GM11168 (cell line): ENCODE results near the gene TGFB2.

Experiments
- in situ Hi-C: fragments of 300-500 bp; cut with MboI; formaldehyde crosslinking; loops from one replicate; pipeline ENCODE4 v1.12.0; 2022; ENCODE audit warnings: low sequenced_read_pairs; ENCODE audit not compliant: unreplicated experiment

TGFB2 gene

DNA sequence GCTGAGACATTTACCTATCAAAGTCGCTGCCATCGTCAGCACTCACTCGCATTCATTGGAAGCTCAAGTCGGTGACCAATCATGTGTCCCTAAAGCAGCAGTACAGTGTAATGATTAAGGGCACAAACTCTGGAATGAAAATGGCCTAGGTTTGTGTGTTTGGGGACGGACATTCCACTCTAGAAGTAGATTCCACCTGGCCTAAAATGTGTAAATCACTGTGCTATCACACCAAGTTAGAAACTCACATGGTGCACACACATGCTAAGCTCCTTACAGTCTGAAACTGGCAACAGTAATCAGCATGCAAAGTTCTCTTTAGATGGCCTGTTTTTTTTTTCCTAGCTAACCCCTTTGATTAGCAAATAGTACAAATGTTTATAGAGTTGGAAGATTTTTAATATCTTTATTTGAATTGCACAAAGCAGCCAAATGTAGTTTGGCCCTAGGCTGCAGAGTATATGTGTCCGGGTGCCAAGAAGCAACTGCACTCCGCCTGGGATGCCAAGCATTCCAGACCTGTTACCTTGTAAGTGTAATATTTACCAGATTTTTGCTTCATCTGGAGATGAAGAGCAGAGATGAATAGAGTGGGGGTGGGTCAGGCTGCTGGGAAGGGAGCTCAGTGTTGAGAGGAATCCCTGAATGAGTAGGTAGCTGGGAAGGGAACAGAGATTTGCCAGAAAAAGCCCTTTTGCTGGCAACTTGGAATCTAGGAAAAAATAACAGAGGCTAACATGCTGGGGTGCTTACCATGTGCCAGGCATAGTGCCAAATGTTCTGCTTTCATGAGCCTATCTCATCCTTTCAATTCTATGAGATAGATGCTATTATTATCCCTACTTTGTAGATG is 35.2 kb downstream of the TGFB2 start:
- in situ Hi-C loops, result no loop called here

DNA sequence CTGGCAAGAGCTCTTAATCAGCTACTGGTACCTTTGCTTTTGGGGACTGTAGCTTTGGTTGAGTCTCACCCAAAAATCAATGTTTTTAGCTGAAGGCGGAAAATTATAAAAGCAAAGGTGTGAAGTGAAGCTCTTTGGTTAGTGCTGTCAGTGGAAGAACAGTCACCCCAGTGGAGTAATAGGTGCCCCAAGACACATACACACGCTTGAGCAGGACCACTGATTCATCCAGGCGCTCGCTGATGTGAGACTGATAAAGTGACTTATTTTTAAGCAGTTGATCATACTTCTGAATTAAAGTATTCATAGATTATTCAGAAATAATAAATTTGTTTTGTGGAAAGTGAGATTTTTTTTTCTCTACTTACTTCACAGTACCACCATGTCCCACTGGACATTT is 37.1 kb downstream of the TGFB2 start:
- in situ Hi-C loops, result no loop called here

DNA sequence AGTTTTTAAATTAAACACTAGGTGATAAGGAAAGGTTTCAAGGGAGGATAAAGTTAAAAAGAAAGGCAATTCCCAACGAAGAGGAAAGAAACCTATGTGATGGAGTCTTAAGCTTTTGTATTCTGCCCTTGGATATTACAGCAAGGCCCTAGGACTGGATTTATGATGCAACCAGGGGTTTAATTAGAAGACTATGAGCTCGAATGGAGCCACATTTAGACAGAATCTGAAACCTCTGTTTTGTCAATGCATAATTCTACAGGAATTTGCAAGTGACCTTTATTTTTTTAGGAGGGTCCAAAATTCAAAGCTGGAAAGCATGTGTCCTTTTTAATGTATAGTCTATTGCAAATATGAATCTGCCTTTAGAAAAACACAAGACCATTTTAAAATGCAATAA is 37.9 kb downstream of the TGFB2 start:
- in situ Hi-C loops, result no loop called here

DNA sequence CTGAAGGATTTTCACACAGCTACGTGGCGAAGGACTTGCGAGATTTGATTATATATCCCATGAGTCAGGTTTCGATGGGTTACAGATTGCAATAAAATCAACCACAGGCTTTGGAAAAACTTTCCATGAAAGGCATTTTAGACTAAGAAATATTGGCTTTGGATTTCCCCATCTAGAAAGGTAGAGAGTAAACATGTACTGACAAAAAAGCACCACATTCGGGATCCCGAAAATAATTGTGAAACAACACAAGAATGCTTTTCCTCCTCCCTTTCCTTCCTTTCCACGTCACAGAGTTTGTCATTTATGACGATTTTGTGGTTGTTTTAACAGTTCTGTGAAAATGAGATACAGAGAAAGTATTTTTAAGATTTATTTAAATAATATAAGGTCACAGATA is 38.5 kb downstream of the TGFB2 start:
- in situ Hi-C loops, result no loop called here

DNA sequence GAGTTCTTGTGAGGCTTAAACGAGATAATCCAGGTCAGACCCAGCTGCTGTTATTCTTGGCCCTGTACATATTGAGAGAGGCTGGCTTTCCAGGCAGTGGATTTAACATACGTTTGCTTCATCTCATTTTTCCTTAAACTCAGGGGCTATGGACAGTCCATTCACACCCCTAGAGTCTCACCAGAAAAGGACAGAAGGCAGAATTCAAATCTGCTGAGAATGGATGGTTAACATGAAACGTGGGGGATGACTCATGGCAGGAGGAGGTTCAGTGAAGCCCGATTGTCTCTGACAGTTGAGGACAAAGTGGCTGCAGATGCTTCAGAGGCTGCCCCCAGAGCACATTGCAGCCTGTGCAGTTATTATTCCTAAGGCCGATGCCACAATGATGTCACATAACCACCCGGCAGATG is 39.5 kb downstream of the TGFB2 start:
- in situ Hi-C loops, result no loop called here

DNA sequence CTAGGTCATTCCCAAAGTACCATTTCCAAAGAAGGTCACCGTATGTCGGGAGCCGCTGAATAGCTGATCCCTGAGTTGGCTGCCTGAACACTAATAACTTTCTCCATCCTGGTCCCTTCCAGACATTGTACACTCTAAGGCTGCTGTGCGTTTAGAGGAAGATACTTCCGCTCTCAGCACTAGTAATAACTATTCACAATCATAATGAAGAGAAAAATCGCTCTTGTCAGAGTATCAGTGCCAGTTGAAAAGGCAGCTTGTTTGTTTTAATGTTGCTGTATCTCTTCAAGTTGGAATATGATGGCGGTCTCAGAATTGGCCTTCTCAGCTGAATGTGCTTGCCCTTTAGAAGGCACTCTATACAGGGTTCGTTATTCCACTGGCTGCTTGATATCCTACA is 43.5 kb downstream of the TGFB2 start:
- in situ Hi-C loops, result no loop called here

DNA sequence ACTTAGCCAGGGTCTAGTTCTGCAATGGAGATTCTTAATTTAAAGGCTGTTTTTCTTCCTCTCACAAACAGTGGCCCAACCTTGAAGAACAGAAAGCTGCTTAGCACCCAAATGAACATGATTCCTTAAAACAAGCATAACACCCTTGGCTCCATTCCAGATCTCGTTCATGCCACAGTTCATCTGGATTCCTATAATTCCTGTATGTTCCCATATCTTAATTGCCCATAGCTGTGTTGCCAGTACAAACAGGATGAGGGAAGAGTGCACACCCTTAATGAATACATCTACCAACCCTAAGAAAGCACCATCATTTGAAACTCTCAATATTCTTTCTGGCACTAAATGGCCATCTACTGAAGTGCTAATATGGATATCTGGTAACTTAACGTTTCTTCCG is 45.5 kb downstream of the TGFB2 start:
- in situ Hi-C loops, result no loop called here

DNA sequence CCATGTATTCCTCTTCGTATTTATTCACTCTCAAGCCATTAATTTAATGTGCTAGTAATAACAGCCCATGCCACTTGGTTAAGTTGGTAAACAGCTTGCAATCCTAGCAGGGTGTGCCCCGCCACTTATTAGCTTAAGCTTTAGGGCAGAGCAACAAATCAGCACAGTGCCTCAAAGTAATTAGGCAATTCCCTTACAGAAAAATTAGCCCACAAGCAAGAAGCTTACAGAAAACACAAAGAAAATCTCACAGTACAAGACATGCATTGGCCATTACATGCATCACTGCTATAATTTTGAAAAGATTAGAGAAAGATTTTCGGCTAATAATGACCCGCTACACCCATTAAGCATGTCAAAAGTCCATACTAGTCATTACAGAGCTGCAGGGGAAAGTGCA is 47.6 kb downstream of the TGFB2 start:
- in situ Hi-C loops, result no loop called here

DNA sequence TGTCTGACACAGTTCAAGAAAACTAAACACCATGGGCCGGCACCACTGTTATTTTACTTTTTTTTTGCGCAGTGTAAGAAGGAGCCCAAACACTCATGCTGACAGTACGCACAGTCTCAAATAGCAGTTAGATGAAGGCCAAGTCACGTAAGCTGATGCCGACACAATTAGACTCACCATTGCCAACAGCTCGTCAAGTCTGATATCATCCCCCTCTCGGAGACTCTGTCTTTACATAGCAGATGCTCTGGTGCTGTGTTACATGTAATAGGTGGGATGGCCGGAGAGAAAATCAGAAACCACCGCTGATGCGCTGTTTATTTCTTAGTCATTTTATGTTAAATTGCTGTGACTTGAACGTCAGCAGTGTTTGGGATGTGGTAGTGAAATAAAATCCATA is 49.3 kb downstream of the TGFB2 start:
- in situ Hi-C loops, result no loop called here

DNA sequence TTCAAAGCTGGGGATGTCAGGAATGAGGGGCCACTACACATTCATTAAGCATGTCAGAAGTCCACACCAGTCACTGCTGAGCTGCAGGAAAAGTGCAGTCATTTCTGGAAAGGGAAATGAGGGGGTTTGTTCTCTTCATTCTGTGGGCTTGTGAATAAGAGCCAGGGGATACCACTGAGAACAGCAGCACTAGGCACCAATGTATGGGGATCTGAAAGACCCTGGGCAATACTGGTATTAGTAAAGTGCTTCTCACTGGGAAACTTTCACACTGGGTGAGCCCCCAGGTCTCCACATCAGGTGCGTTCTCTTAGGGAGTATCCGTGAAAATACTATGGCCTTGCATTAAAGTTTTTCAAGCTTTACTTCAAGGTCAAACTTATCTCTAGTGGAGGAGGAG is 49.9 kb downstream of the TGFB2 start:
- in situ Hi-C loops, result no loop called here

DNA sequence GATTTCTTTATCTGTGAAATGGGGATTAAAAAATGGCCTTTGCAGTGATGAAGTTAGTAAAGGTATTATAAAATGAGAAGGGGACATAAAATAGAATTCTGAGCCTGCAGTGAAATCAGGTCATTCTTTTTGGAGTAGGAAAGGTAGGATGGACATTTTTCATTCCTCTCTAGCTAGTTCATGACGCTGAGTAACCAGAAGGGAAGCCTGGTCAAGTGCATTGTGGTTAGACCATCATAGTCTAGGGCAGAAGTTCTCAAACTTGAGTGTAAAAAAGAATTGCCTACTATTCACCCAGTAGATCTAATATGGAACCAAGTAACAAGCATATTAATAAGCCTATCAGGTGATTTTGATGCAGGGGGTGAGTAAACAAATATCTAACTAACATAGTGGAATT is 50.8 kb downstream of the TGFB2 start:
- in situ Hi-C loops, result no loop called here

DNA sequence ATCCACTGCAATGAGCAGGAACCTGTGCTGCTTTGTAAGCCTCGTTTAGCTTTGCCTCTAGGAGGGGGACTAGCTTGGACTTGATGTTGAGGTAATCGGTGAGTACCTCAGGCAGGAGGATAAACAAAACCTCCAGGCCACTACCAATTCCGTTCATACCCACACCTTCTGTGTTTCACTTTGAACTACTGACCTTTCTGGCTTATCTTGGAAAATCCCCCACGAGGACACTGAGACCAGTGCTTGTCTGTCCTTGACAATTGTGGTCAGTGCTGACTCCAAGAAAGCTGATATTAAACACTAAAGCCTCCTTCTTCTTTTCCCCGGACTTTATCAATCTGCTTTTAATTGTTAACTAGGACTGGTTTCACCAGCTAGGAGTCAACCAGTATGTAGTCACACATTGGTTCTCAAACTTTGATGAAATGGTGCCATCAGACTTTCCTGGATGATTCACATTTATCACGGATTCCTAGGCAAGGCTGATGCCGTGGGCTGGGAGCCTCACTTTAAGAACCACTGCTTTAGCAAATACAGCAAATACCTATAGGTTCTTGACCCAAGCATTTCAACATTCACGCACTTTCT is 52.7 kb downstream of the TGFB2 start:
- in situ Hi-C loops, result no loop called here

DNA sequence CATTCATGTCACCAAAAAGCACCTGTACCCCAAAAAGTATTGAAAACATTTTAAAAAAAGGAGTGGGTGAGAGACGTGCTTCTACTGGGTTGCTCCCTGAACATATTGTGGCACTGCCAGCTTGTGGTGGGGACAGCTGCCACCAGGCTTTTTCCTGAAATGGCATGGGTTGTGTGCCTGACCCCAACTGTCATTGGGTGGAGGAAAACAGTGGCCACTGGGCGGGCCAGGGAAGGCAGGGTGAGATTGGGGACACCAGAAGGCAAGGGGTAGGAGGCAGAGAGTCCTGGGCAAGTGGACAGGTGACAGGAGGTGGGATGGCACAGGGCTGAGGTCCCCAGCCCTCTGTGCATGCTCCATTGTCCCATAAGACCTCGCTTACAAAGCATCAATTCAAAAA is 55.5 kb downstream of the TGFB2 start:
- in situ Hi-C loops, result no loop called here

DNA sequence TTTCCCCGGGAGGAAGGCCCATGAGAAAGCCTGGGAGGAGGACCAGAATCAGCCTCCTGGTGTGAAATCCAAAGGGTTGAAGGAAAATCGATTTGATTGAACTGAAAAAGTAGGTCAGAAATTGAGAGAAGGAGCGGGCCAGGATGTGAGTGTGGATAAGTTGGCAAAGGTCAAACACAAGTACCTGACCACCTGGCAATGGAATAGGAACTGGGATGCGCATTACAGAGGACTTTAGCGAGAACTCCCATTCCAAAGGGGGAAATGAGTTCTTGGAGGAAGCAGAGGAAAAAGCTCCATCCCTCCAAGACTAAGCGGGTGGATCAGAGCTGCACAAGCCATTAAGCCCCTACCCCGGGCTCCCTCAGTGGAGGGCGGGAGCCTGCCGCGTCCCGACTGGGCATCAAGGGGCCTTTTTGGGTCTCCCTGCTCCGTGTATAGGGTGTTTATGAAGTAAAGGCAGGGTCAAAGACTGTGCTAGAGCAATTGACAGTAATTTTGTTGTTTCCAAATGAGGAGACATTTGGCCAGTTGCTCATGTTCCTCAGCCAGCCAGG is 56.4 kb downstream of the TGFB2 start:
- in situ Hi-C loops, result no loop called here

DNA sequence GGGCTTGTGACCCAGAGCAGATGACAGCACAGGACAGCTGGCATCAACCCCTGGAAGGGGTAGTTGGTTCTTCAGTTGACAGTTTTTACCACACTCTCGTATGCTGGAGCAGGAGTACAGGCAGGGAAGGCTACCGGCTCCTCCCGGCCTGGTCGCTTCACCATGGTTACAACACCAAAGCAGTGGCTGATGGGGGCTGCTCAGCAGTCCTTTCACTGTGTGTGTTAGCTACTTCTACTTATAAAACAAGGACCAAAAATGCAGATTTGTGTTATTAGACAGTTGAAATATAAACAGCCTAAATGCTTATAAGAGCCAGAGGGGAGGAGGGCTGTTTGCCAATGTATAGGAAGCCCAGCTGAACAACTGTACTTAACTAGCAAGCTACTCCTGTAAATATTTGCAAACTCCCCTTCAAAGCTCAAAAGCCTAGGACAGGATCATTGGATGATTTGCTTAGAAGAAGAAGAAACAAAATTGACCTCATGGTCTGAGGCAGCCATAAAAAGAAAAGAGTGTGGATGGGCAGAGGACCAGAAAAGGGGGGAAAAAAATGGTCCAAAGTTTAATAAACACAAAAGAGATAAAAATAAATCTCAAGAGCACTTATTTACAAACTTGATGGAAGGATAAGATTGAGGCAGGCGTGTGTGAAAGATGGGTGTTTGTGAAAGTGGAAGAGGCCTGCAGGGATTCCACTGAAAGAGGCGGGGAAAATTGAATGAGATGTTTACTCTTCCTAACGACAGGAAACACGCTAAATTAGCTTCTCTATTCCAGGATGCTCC is 57.1 kb downstream of the TGFB2 start:
- in situ Hi-C loops, result no loop called here

DNA sequence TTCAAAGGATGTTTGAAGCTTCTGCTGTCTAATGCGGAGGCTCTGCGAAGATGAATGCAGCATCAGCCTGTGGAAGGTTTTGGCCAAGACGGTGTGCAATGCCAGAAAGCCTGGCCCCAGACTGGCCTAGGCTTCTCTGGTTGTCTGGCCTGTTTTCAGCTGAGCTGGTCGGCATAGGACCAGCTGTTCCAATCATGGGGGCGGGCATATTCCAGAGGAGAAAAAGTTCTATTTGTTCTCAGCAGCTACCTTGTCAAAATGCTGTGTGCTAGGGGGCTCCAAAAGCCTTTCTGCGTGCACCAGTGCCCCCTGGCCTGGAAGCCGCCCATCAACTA is 57.6 kb downstream of the TGFB2 start:
- in situ Hi-C loops, result no loop called here

DNA sequence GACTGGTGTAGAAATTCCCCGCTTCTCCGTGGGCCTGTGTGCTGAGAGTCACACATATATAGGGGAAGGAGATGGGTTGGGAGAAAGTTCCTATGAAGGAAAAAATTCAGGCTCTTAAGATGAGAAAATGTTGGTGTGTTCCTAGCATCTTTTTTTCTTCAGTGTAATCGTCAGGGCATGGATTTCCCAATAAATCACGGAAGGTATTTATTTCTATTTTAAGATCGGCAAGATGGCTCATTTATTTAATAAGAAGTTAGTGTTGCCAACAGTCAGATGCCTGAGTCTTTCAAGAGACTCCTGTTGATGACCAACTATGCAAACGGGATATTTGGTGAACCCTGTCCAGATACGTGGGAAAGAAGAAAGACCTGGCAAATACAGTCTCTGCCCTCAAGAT is 58.2 kb downstream of the TGFB2 start:
- in situ Hi-C loops, result no loop called here

DNA sequence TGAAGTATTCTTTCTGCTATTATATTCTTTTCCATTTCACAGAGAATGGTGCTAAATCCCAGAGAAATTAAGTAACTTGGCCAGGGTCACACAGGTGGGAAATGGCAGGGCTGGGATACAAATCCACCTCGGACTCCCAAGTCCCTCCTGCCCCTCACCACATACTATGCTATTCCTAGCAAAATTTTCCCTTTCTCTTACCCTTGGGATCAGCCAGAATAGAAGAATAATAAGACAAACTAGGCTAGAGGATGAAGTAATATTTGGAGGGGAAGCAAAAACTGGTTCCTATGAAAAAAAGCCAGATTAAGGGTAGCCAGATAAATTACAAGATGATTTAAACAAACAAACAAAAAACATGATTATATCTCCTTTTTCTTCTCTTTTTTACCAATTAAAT is 62.5 kb downstream of the TGFB2 start:
- in situ Hi-C loops, result no loop called here

DNA sequence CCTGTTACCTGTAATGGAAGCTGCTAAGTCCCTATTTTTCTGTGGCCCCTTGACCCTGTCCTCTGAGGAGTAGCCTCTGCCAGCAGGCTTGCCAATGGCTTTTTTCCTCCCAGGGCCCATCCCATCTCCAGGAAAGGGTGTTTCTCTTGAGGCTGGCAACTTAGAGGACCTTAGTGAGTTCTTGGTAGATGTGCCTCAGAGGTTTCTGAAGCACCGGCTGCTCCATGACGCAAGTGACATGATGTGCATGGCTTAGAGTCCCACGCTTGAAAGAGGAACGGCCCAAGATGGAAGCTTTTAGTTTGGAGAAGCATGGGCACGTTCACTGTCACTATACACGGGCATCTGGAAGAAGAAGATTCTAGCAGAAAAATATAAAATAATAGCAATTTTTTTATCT is 63.0 kb downstream of the TGFB2 start:
- in situ Hi-C loops, result no loop called here

DNA sequence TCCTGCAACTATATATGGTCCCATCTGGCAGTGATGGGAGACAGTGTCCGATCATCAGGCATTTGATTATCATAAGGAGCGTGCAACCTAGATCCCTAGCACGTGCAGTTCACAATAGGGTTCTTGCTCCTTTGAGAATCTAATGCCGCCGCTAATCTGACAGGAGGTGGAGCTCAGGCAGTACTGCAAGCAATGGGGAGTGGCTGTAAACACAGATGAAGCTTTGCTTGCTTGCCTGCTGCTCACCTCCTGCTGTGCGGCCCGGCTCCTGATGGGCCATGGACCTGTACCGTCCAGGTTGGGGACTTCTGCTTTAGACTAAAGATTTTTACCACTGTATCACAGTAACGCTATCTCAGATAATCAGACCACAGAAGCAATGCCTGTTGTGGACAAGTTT is 63.8 kb downstream of the TGFB2 start:
- in situ Hi-C loops, result no loop called here

DNA sequence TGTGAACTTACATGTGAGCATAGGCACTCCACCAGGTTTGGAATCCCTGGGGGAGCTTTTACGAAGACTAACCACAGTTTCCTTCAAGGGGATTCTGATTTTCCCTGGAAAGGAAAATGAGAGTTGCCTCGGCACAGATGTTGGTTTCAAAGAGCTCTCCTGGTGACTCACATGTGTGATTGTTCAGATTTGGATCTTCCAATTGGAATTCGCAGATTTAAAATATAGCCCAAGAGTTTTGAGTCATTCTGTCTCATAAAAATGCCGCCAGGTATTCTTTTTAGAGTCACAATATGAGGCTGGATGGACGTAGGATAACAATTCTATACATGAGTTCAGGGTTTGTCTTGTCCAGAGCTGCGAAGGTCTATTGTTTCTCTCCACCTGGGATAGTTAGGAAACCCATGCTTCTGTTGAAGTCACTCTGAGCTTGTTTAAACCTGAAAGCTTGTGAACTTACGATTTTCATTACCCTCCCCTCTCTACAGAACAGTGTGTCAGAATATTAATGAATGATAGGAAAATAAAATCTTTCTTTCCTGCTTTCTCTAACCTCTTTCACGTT is 64.9 kb downstream of the TGFB2 start:
- in situ Hi-C loops, result no loop called here
